ENCODE measurements around the gene MTA1.

DNA sequence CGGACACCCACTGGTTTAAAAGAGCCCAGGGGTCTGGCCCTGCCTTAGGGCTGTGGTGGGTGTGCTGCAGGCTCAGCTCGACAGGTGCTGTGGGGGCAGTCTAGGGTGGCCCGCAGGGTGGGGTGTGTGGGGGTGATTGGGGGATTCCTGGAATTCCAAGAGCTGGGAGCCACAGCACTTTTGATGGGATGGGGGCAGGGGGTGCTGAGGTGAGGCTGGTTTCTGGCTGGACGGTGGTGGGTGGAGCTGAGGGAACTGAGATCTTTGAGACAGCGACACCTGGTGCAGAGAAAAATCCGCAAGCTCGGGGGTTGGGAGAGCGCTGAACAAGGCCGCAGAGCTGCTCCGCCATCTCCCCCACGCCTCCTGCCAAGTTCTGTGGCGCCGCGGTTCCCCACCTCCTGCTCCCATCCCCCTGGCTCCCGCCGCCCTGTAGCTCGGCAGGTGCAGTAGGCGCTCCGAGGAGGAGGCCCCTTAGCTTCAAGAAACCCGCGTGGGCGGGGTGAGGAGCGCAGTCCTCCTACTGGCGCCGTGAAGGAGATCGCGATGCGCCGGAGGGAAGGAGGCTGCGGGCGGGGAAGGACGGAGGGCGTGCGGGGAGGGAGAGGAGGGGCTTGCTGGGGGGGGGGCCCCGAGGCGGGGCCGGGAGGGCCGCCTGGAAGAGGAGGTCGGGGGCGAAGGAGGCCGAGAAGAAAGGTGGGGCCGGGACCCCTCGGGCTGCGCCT lies 70.1 kb downstream of the MTA1 start:
- TF ChIP-seq, protein P1, sequence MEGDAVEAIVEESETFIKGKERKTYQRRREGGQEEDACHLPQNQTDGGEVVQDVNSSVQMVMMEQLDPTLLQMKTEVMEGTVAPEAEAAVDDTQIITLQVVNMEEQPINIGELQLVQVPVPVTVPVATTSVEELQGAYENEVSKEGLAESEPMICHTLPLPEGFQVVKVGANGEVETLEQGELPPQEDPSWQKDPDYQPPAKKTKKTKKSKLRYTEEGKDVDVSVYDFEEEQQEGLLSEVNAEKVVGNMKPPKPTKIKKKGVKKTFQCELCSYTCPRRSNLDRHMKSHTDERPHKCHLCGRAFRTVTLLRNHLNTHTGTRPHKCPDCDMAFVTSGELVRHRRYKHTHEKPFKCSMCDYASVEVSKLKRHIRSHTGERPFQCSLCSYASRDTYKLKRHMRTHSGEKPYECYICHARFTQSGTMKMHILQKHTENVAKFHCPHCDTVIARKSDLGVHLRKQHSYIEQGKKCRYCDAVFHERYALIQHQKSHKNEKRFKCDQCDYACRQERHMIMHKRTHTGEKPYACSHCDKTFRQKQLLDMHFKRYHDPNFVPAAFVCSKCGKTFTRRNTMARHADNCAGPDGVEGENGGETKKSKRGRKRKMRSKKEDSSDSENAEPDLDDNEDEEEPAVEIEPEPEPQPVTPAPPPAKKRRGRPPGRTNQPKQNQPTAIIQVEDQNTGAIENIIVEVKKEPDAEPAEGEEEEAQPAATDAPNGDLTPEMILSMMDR (IDR thresholded peaks at IDR 0.05; ENCODE audit: low read depth, low read length, missing input control), result peak; percentile 75
- TF ChIP-seq, protein P2, sequence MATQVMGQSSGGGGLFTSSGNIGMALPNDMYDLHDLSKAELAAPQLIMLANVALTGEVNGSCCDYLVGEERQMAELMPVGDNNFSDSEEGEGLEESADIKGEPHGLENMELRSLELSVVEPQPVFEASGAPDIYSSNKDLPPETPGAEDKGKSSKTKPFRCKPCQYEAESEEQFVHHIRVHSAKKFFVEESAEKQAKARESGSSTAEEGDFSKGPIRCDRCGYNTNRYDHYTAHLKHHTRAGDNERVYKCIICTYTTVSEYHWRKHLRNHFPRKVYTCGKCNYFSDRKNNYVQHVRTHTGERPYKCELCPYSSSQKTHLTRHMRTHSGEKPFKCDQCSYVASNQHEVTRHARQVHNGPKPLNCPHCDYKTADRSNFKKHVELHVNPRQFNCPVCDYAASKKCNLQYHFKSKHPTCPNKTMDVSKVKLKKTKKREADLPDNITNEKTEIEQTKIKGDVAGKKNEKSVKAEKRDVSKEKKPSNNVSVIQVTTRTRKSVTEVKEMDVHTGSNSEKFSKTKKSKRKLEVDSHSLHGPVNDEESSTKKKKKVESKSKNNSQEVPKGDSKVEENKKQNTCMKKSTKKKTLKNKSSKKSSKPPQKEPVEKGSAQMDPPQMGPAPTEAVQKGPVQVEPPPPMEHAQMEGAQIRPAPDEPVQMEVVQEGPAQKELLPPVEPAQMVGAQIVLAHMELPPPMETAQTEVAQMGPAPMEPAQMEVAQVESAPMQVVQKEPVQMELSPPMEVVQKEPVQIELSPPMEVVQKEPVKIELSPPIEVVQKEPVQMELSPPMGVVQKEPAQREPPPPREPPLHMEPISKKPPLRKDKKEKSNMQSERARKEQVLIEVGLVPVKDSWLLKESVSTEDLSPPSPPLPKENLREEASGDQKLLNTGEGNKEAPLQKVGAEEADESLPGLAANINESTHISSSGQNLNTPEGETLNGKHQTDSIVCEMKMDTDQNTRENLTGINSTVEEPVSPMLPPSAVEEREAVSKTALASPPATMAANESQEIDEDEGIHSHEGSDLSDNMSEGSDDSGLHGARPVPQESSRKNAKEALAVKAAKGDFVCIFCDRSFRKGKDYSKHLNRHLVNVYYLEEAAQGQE (IDR thresholded peaks at IDR 0.05), result no peak
- TF ChIP-seq TAF1 (conservative IDR thresholded peaks at IDR 0.05) (no peak), HNF4G (IDR thresholded peaks at IDR 0.05) (no peak)
